H1 (cell line): ENCODE measurements around the gene GJB3. TPM values are rescaled to one million over a fixed set of nuclear protein-coding genes. Genes with fewer than 3 reads are reported as not detected.

ENCODE experiments used
- CTCF ChIA-PET: fragments of 300-600 bp; sonication (Branson Sonifier 250); formaldehyde crosslinking; loops from one replicate; lab custom pipeline; 2021; ENCODE audit not compliant: partially characterized antibody; lab: Charles Lee
- POLR2A ChIA-PET: fragments of 300-600 bp; sonication (Branson Sonifier 250); formaldehyde crosslinking; loops from one replicate; lab custom pipeline; 2021; ENCODE audit warnings: inconsistent platforms; ENCODE audit not compliant: partially characterized antibody; lab: Charles Lee
- DNase-seq, 2 experiments: peaks; one replicate each; pipeline versions ENCODE4 v3.0.0 to v3.0.0-alpha.2; 2010 to 2022; ENCODE audit warnings: low spot score in 2 of 2, low read depth in 1 of 2, mixed read lengths in 1 of 2
- FAIRE-seq: peaks from 2 replicates; lab custom pipeline; 2011; peaks lifted over from hg19 to GRCh38; lab: Jason Lieb, UNC
- H2AFZ ChIP-seq: 2 replicates; pipeline ENCODE4 v1.8.1; 2012; ENCODE audit warnings: low read length, inconsistent platforms
- H2AK5ac ChIP-seq: 2 replicates; pipeline ENCODE4 v1.6.1; 2013; ENCODE audit warnings: low read depth, low read length
- H2BK120ac ChIP-seq: replicated peaks from 2 replicates; pipeline ENCODE3; 2013; ENCODE audit warnings: low read depth, low read length, inconsistent platforms
- H2BK12ac ChIP-seq: 2 replicates; pipeline ENCODE4 v1.6.1; 2013; ENCODE audit warnings: low read depth, low read length
- H2BK15ac ChIP-seq: 2 replicates; pipeline ENCODE4 v1.6.1; 2013; ENCODE audit warnings: low read length
- H2BK20ac ChIP-seq: 2 replicates; pipeline ENCODE4 v1.6.1; 2013; ENCODE audit warnings: low read length
- H2BK5ac ChIP-seq: 2 replicates; pipeline ENCODE4 v1.6.1; 2013; ENCODE audit warnings: low read depth, low read length
- H3K14ac ChIP-seq: 2 replicates; pipeline ENCODE4 v1.6.1; 2013; ENCODE audit warnings: inconsistent platforms; ENCODE audit not compliant: insufficient read length
- H3K18ac ChIP-seq: 2 replicates; pipeline ENCODE4 v1.6.1; 2013; ENCODE audit warnings: low read length; ENCODE audit errors: extremely low read depth
- H3K23ac ChIP-seq: 2 replicates; pipeline ENCODE4 v1.6.1; 2013; ENCODE audit warnings: inconsistent platforms; ENCODE audit not compliant: insufficient read length
- H3K23me2 ChIP-seq: 2 replicates; pipeline ENCODE4 v1.6.1; 2013; ENCODE audit warnings: low read depth, low read length
- H3K27ac ChIP-seq: 2 replicates; pipeline ENCODE4 v1.6.1; 2011; ENCODE audit warnings: low read depth, low read length, inconsistent platforms
- H3K27me3 ChIP-seq, 4 experiments: replicated peaks in 1 of 4; 1 replicate in 1 of 4; 2 replicates in 3 of 4; pipeline versions ENCODE4 v1.6.1 to v1.8.1; 2011 to 2013; ENCODE audit warnings: low read length in 3 of 4, mild to moderate bottlenecking in 3 of 4, inconsistent platforms in 2 of 4, mixed read lengths in 2 of 4, moderate library complexity in 1 of 4; ENCODE audit not compliant: control insufficient read depth in 3 of 4, insufficient read depth in 3 of 4; ENCODE audit errors: extremely low read depth in 1 of 4
- H3K36me3 ChIP-seq, 4 experiments: 2 replicates each; pipeline versions ENCODE4 v1.6.1 to v1.8.1; 2011 to 2013; ENCODE audit warnings: mild to moderate bottlenecking in 4 of 4, low read length in 3 of 4, moderate library complexity in 2 of 4, control low read depth in 1 of 4, inconsistent platforms in 1 of 4; ENCODE audit not compliant: insufficient read depth in 4 of 4, control insufficient read depth in 2 of 4
- H3K4ac ChIP-seq: replicated peaks from 2 replicates; pipeline ENCODE3; 2013; ENCODE audit warnings: low read length, low read depth, mixed read lengths, inconsistent platforms; ENCODE audit not compliant: insufficient read length
- H3K4me1 ChIP-seq, 4 experiments: replicated peaks in 1 of 4; 1 replicate in 1 of 4; 2 replicates in 3 of 4; pipeline versions ENCODE4 v1.6.1 to v1.8.1; 2011 to 2013; ENCODE audit warnings: low read length in 3 of 4, inconsistent platforms in 2 of 4, mixed read lengths in 1 of 4; ENCODE audit not compliant: insufficient read depth in 4 of 4, control insufficient read depth in 3 of 4
- H3K4me2 ChIP-seq, 2 experiments: 2 replicates each; pipeline versions ENCODE4 v1.6.1 to v1.8.1; 2011 to 2013; ENCODE audit warnings: low read depth in 2 of 2, low read length in 2 of 2, control low read depth in 1 of 2, inconsistent platforms in 1 of 2, mild to moderate bottlenecking in 1 of 2; ENCODE audit not compliant: insufficient read depth in 1 of 2
- H3K4me3 ChIP-seq, 4 experiments: fragments of 200-600, 300-600 bp in 1 of 4; sonication (generic), shearing (Covaris generic), sonication (Bioruptor Twin) in 1 of 4; 2 replicates each; pipeline versions ENCODE4 v1.5.1 to v1.8.1; 2011 to 2016; ENCODE audit warnings: low read length in 4 of 4, low read depth in 3 of 4, control low read depth in 2 of 4, inconsistent platforms in 2 of 4, mild to moderate bottlenecking in 2 of 4, mixed read lengths in 1 of 4, moderate library complexity in 1 of 4; ENCODE audit not compliant: insufficient read depth in 2 of 4; ENCODE audit errors: extremely low read depth in 1 of 4
- H3K56ac ChIP-seq: replicated peaks from 2 replicates; pipeline ENCODE3; 2013; ENCODE audit warnings: low read depth, mild to moderate bottlenecking, mixed read lengths, low read length, inconsistent platforms; ENCODE audit not compliant: insufficient read length
- H3K79me1 ChIP-seq: 2 replicates; pipeline ENCODE4 v1.6.1; 2013; ENCODE audit warnings: low read depth, low read length, control low read depth
- H3K79me2 ChIP-seq, 2 experiments: 2 replicates each; pipeline versions ENCODE4 v1.6.1 to v1.8.1; 2012 to 2013; ENCODE audit warnings: low read length in 2 of 2, mild to moderate bottlenecking in 2 of 2, inconsistent platforms in 1 of 2; ENCODE audit not compliant: insufficient read depth in 2 of 2, control insufficient read depth in 1 of 2
- H3K9ac ChIP-seq, 4 experiments: replicated peaks in 1 of 4; 1 replicate in 1 of 4; 2 replicates in 3 of 4; pipeline versions ENCODE4 v1.6.1 to v1.8.1; 2011 to 2013; ENCODE audit warnings: low read depth in 3 of 4, low read length in 3 of 4, control low read depth in 2 of 4, mild to moderate bottlenecking in 2 of 4, moderate library complexity in 2 of 4, inconsistent platforms in 1 of 4; ENCODE audit errors: extremely low read depth in 1 of 4
- H3K9me3 ChIP-seq, 2 experiments: 2 replicates each; pipeline versions ENCODE4 v1.6.1 to v1.8.1; 2012 to 2013; ENCODE audit warnings: mild to moderate bottlenecking in 2 of 2, moderate library complexity in 2 of 2, control low read depth in 1 of 2, inconsistent platforms in 1 of 2, low read depth in 1 of 2, low read length in 1 of 2, mixed read lengths in 1 of 2; ENCODE audit not compliant: insufficient read depth in 2 of 2
- H4K20me1 ChIP-seq, 2 experiments: replicated peaks in 1 of 2; 2 replicates each; pipeline versions ENCODE3 to v1.8.1; 2011 to 2013; ENCODE audit warnings: inconsistent platforms in 2 of 2, low read length in 2 of 2, mild to moderate bottlenecking in 1 of 2; ENCODE audit not compliant: insufficient read depth in 2 of 2, control insufficient read depth in 1 of 2
- H4K5ac ChIP-seq: 2 replicates; pipeline ENCODE4 v1.6.1; 2013; ENCODE audit warnings: low read length, low read depth, mixed read lengths, inconsistent platforms; ENCODE audit not compliant: insufficient read length
- H4K8ac ChIP-seq: 2 replicates; pipeline ENCODE4 v1.8.0; 2013; ENCODE audit warnings: mild to moderate bottlenecking, moderate library complexity, low read length, inconsistent platforms; ENCODE audit not compliant: insufficient read depth; ENCODE audit errors: extremely low read depth
- H4K91ac ChIP-seq: replicated peaks from 2 replicates; pipeline ENCODE3; 2013; ENCODE audit warnings: low read length, mixed read lengths, inconsistent platforms; ENCODE audit not compliant: insufficient read length
- ASH2L ChIP-seq: fragments of 200-600, 300-600 bp; sonication (generic); IDR thresholded peaks from one replicate; pipeline ENCODE4 v1.7.1; 2017; ENCODE audit warnings: low read length
- SP4 ChIP-seq: IDR thresholded peaks from 2 replicates; pipeline ENCODE4 v1.6.1; 2012; ENCODE audit warnings: low read length, inconsistent platforms
- WGBS, 2 experiments: shearing (Covaris generic) in 1 of 2; methylation state at CpG; one replicate each; pipeline versions ENCODE4 v1.1.6 to v1.1.7; 2013 to 2015; ENCODE audit warnings: low lambda C conversion rate in 2 of 2, mixed read lengths in 2 of 2, inconsistent platforms in 1 of 2, low coverage in 1 of 2, missing lambda C conversion rate in 1 of 2; ENCODE audit not compliant: insufficient replicate concordance in 2 of 2, insufficient coverage in 1 of 2, insufficient read length in 1 of 2; ENCODE audit errors: extremely low coverage in 1 of 2, missing lambda C conversion rate in 1 of 2; 5-methylcytosine and 5-hydroxymethylcytosine counted together
- polyA plus RNA-seq, 7 experiments: library from polyadenylated mRNA; depleted of rRNA in 3 of 7; stranded (reverse) in 5 of 7; unstranded in 2 of 7; fragments of >200 nt in 5 of 7; fragments of 200-250 nt in 2 of 7; gene quantifications; 1 replicate in 5 of 7; 2 replicates in 1 of 7; 4 replicates in 1 of 7; pipeline versions ENCODE4 v1.2.1 to v1.2.3, GENCODE V29; 2011 to 2013; ENCODE audit warnings: missing spikeins in 2 of 7, mixed read lengths in 2 of 7
- total RNA-seq: library from RNA; stranded (reverse); fragmentation: NEBNext Ultra II Directional; extraction: Animal tissue kit (Norgen Biotek cat#: 25700); gene quantifications from 2 replicates; pipeline ENCODE4 v1.2.1, GENCODE V29; 2021

GJB3 gene
- total and polyA plus RNA-seq, 2 of the 8 experiments (the other 6 are each of a cell fraction or from before 2014, with no cell fraction given), result 0.93 to 1.6 TPM

DNA sequence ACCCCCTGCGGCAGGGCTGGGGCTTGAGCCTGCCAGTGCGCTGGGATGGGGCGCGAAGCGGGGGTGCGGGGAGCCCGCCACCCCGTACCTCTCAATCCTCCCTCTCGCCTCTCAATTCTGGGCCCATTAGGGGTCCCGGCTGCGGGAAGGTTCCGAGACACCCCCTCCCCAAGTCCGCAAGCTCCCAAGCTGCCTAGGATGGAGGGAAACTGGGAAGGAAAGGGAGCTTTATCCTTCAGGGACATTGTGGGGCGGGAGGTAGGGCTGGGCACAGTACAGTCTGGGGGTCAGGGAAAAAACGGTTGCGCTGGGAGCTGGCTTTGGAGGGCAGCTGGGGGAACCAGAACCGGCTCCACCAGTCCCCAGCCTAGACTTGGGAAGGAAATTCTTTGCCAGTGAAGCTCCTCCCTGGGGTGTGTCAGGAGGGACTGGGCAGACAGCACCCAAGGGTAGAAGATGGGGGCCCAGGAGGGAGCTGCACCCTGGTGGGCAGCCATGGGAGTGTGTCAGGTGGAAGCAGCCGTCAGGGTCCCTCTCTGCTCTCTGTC is 904 bp downstream of the GJB3 start:
- peak overlapping the region; percentile 53 to 98 for H3K4me2 ChIP-seq
- no peaks in the 10 kb centered on the region for H4K20me1 ChIP-seq
- no peak overlapping the region for H2BK20ac ChIP-seq
- H3K79me1 ChIP-seq, result no peaks in the 10 kb centered on the region
- H3K9ac ChIP-seq, result no peak overlapping the region; a peak in 2 of 7 replicates
- no peak overlapping the region for H4K91ac ChIP-seq
- H3K4me3 ChIP-seq, result peak overlapping the region; percentile 51 to 83 (median 80)
- no peak overlapping the region for H3K14ac ChIP-seq
- H3K27me3 ChIP-seq, result peaks cover 0 to 24% (median 10%) of the 10 kb centered on the region in 4 experiments; a peak in 5 of 7 replicates
- no peak overlapping the region for H2BK120ac ChIP-seq
- H4K8ac ChIP-seq, result peak overlapping the region; percentile 60; the same call in 1 of the 2 replicates
- H3K18ac ChIP-seq, result peak overlapping the region; percentile 56; the same call in 1 of the 2 replicates
- H3K4ac ChIP-seq, result no peak overlapping the region
- DNase-seq (no peak), FAIRE-seq (no peak)
- no peaks in the 10 kb centered on the region for H3K9me3 ChIP-seq
- ChIA-PET CTCF (interaction anchor here (0.6 to 3.6 kb wide), 15 partner anchors 11 to 376 kb away, joined by 3 to 17 read pairs (median 3); no protein-coding TSS in a partner anchor), POLR2A (interaction anchor here (0.8 to 1.5 kb wide), 5 partner anchors 11 to 78 kb away, joined by 3 to 6 read pairs (median 3); partner anchors contain the start of gene SMIM12)
- H2BK12ac ChIP-seq, result peak overlapping the region; percentile 50; the same call in 1 of the 2 replicates
- 13% methylated on average over 10 of the region's 18 CpGs; no CpG with 5 or more reads in 1 of the 2 experiments for WGBS, 2 experiments
- H3K23me2 ChIP-seq, result peaks cover 15% of the 10 kb centered on the region; the same call in 1 of the 2 replicates
- H2AFZ ChIP-seq, result peak overlapping the region; percentile 47; the same call in 1 of the 2 replicates
- no peak overlapping the region for H3K23ac ChIP-seq
- no peak overlapping the region; the same call in 1 of the 2 replicates for H2BK15ac ChIP-seq
- H2BK5ac ChIP-seq, result 0 out of 2 replicates have a peak overlapping the region, but pooled peaks have one; percentile 35
- TF ChIP-seq ASH2L (peak; percentile 3), SP4 (no peak)
- H2AK5ac ChIP-seq, result no peak overlapping the region
- no peaks in the 10 kb centered on the region for H3K79me2 ChIP-seq
- no peak overlapping the region for H3K27ac ChIP-seq
- no peaks in the 10 kb centered on the region for H3K36me3 ChIP-seq
- no peak overlapping the region for H4K5ac ChIP-seq
- H3K4me1 ChIP-seq, result peaks cover 0 to 14% (median 5%) of the 10 kb centered on the region in 4 experiments; a peak in 4 of 7 replicates
- peak overlapping the region; percentile 22 for H3K56ac ChIP-seq
